Measurements from ENCODE around the gene COMMD7. TPM values are rescaled to one million over a fixed set of nuclear protein-coding genes. Genes with fewer than 3 reads are reported as not detected.

Gene COMMD7
- total RNA-seq, 2 experiments from 2014 or later: 20.5 to 22.2 TPM

DNA sequence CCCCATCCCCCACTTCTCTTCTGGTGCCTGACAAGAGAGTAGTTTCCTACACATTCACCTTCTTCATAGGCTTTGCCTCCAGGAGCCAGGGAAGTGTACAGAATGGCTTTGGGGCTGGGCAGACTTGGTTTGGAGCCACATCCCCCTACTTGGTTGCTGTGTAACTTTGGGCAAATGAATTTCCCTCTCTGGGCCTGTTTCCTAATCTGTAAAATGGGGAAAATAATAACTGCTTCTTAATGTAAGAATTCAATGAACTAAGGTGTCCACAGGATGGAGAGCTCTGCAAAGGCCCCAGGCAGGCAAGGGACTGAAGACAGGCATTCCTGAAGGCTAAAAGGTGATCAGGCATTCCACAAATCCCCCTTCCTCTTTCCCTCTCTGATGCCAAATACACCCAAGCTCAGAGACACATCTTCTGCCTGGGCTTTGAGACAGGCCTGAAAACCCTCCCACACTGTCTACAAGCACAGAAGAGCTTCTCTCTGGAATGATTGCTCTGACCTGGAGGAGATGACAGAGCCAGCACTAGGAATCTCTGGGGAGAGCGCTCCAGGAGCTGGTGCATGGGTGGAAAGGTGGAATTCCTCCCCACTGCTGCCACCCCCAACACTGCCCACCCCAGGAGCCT lies 62.6 kb downstream of the COMMD7 start:
- TF ChIP-seq, protein P1, sequence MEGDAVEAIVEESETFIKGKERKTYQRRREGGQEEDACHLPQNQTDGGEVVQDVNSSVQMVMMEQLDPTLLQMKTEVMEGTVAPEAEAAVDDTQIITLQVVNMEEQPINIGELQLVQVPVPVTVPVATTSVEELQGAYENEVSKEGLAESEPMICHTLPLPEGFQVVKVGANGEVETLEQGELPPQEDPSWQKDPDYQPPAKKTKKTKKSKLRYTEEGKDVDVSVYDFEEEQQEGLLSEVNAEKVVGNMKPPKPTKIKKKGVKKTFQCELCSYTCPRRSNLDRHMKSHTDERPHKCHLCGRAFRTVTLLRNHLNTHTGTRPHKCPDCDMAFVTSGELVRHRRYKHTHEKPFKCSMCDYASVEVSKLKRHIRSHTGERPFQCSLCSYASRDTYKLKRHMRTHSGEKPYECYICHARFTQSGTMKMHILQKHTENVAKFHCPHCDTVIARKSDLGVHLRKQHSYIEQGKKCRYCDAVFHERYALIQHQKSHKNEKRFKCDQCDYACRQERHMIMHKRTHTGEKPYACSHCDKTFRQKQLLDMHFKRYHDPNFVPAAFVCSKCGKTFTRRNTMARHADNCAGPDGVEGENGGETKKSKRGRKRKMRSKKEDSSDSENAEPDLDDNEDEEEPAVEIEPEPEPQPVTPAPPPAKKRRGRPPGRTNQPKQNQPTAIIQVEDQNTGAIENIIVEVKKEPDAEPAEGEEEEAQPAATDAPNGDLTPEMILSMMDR (conservative IDR thresholded peaks at IDR 0.05; ENCODE audit: low read length): no peak
- TF ChIP-seq EZH2phosphoT487 (IDR thresholded peaks at IDR 0.05; ENCODE audit: borderline replicate concordance, low read depth, low read length): no peak
- POLR2A ChIA-PET: interaction anchor here (0.6 to 1.7 kb wide), 4 partner anchors 30 to 241 kb away, joined by 3 to 6 read pairs (median 4); partner anchors contain the start of gene COMMD7

DNA sequence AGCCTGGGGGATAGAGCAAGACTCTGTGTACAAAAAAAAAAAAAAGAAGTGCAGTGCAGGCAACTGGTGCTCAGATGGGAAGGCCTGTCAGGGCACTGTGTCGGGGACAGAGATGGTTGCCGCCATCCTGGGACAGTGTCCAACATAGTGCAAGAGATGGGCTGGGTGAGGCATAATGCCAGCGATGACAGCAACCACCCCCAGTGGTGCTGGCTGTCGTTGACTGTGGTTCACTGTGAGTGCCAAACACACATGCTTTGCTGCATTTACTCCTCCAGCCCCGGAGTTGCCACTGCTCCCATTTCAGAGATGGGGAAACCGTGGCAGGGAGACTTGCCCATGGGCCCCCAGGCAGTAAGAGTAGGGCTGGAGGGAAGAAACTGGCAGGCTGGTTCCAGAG lies 64.3 kb downstream of the COMMD7 start:
- no peak for DNase-seq (ENCODE audit: low spot score)
- H3K27ac ChIP-seq (ENCODE audit: low read depth, low read length, poor library complexity, severe bottlenecking): no peak overlapping the region
- no peaks in the 10 kb centered on the region for H3K36me3 ChIP-seq (ENCODE audit: insufficient read depth, low read length)
- no peaks in the 10 kb centered on the region for H3K79me2 ChIP-seq (ENCODE audit: insufficient read depth, low read depth, low read length)
- H4K20me1 ChIP-seq (ENCODE audit: insufficient read depth, low read length): no peaks in the 10 kb centered on the region
- no peaks in the 10 kb centered on the region for H3K9me2 ChIP-seq (ENCODE audit: insufficient read depth, low read length)
- H3K9me3 ChIP-seq (ENCODE audit: low read length): no peaks in the 10 kb centered on the region
- no peak overlapping the region for H2AFZ ChIP-seq (ENCODE audit: low read length)
- intact Hi-C loops (cut with micrococcal nuclease; ENCODE audit: unreplicated experiment): no loop called here
- BruUV-seq (replicated peaks): no TSS peak
- no peak overlapping the region for H3K4me2 ChIP-seq (ENCODE audit: low read length)
- ChIA-PET POLR2A (no interaction called here), CTCF (ENCODE audit: unreplicated experiment) (interaction anchor here (0.6 kb wide), 1 partner anchor 47 kb away, joined by 3 read pairs; no protein-coding TSS in a partner anchor)
- peaks cover 45% of the 10 kb centered on the region for H3K4me1 ChIP-seq (ENCODE audit: insufficient read depth, low read length, poor library complexity, severe bottlenecking)
- no peak overlapping the region for H3K4me3 ChIP-seq (ENCODE audit: low read depth, low read length, poor library complexity, severe bottlenecking)
- TF ChIP-seq, protein P1 (conservative IDR thresholded peaks at IDR 0.05; ENCODE audit: low read length): no peak
- no peak for TF ChIP-seq EZH2phosphoT487 (IDR thresholded peaks at IDR 0.05; ENCODE audit: borderline replicate concordance, low read depth, low read length)

More for the DNA sequence above, 62.6 kb downstream of the COMMD7 start:
- BruUV-seq (replicated peaks): no TSS peak
- H3K9me2 ChIP-seq (ENCODE audit: insufficient read depth, low read length): no peaks in the 10 kb centered on the region
- H3K4me2 ChIP-seq (ENCODE audit: low read length): peak overlapping the region; percentile 56
- CTCF ChIA-PET (ENCODE audit: unreplicated experiment): interaction anchor here (1.0 kb wide), 2 partner anchors 8 to 98 kb away, joined by 3 read pairs; no protein-coding TSS in a partner anchor
- H3K9me3 ChIP-seq (ENCODE audit: low read length): no peaks in the 10 kb centered on the region
- no peaks in the 10 kb centered on the region for H3K79me2 ChIP-seq (ENCODE audit: insufficient read depth, low read depth, low read length)
- DNase-seq (ENCODE audit: low spot score): no peak
- H3K4me1 ChIP-seq (ENCODE audit: insufficient read depth, low read length, poor library complexity, severe bottlenecking): peaks cover 27% of the 10 kb centered on the region
- H3K36me3 ChIP-seq (ENCODE audit: insufficient read depth, low read length): no peaks in the 10 kb centered on the region
- intact Hi-C loops (cut with micrococcal nuclease; ENCODE audit: unreplicated experiment): no loop called here
- peak overlapping the region; percentile 19 for H3K27ac ChIP-seq (ENCODE audit: low read depth, low read length, poor library complexity, severe bottlenecking)
- no peaks in the 10 kb centered on the region for H4K20me1 ChIP-seq (ENCODE audit: insufficient read depth, low read length)
- H2AFZ ChIP-seq (ENCODE audit: low read length): peak overlapping the region; percentile 70; the same call in 1 of the 2 replicates
- H3K4me3 ChIP-seq (ENCODE audit: low read depth, low read length, poor library complexity, severe bottlenecking): no peak overlapping the region
